K562 (cell line): Measurements from ENCODE around the gene RNF187. TPM values are rescaled to one million over a fixed set of nuclear protein-coding genes. Genes with fewer than 3 reads are reported as not detected.

ENCODE experiments used
- ADNP ChIP-seq: fragments of 200-800 bp; sonication (Bioruptor generic); IDR thresholded peaks from 2 replicates; pipeline ENCODE4 v1.6.1; 2016; ENCODE audit warnings: missing genetic modification characterization, missing compliant biosample characterization
- BRD9 ChIP-seq: fragments of 450-650 bp; IDR thresholded peaks from 2 replicates; pipeline ENCODE4 v1.6.1; 2018; ENCODE audit warnings: low read depth; ENCODE audit not compliant: partially characterized antibody
- CCNT2 ChIP-seq: IDR thresholded peaks from 2 replicates; pipeline ENCODE4 v1.6.1; 2011; ENCODE audit warnings: borderline replicate concordance, low read depth, mild to moderate bottlenecking, moderate library complexity, mixed read lengths, low read length; ENCODE audit not compliant: insufficient read length; ENCODE audit errors: extremely low read depth
- ETS2 ChIP-seq: IDR thresholded peaks from 2 replicates; pipeline ENCODE4 v1.6.1; 2016; ENCODE audit warnings: borderline replicate concordance, missing genetic modification characterization, mild to moderate bottlenecking, moderate library complexity, missing compliant biosample characterization; ENCODE audit not compliant: poor library complexity, severe bottlenecking
- ETV1 ChIP-seq: fragments of 450-650 bp; conservative IDR thresholded peaks from 2 replicates; pipeline ENCODE4 v1.6.1; 2016; ENCODE audit warnings: missing genetic modification characterization, control low read depth, low read depth, missing compliant biosample characterization
- HMG20B ChIP-seq: fragments of 250-450 bp; sonication (Bioruptor Pico); IDR thresholded peaks from 2 replicates; pipeline ENCODE4 v1.5.0; 2021; ENCODE audit warnings: mild to moderate bottlenecking
- HMGN3 ChIP-seq: IDR thresholded peaks from 2 replicates; pipeline ENCODE4 v1.6.1; 2011; ENCODE audit warnings: borderline replicate concordance, low read depth, mild to moderate bottlenecking, mixed read lengths, low read length; ENCODE audit not compliant: insufficient read length; ENCODE audit errors: extremely low read depth
- MECOM ChIP-seq: fragments of 250-450 bp; sonication (Bioruptor Pico); IDR thresholded peaks from 2 replicates; pipeline ENCODE4 v1.8.0; 2022; ENCODE audit warnings: inconsistent platforms
- NR2C2 ChIP-seq, 2 experiments: fragments of 200-800 bp in 1 of 2; sonication (Bioruptor generic) in 1 of 2; sonication (generic) in 1 of 2; formaldehyde crosslinking in 1 of 2; IDR thresholded peaks; 2 replicates each; pipeline versions ENCODE4 v1.6.1 to v1.8.0; 2016 to 2022; ENCODE audit warnings: mild to moderate bottlenecking in 1 of 2, missing compliant biosample characterization in 1 of 2, missing genetic modification characterization in 1 of 2, missing genetic modification reagents in 1 of 2
- RBM22 ChIP-seq: fragments of 200-400 bp; formaldehyde crosslinking; IDR thresholded peaks from 2 replicates; pipeline ENCODE4 v1.6.1; 2018; ENCODE audit warnings: low read length, low read depth; ENCODE audit not compliant: poor library complexity, severe bottlenecking
- ZC3H11A ChIP-seq: IDR thresholded peaks from 2 replicates; pipeline ENCODE4 v1.6.1; 2012; ENCODE audit warnings: low read depth, low read length, improper control_type of control experiment
- ZNF263 ChIP-seq: sonication (generic); formaldehyde crosslinking; IDR thresholded peaks from 2 replicates; pipeline ENCODE4 v1.8.0; 2022; ENCODE audit warnings: mild to moderate bottlenecking, missing genetic modification reagents, borderline replicate concordance
- ZNF551 ChIP-seq: fragments of 250-450 bp; sonication (Bioruptor Pico); IDR thresholded peaks from 2 replicates; pipeline ENCODE4 v1.5.0; 2021; ENCODE audit warnings: mild to moderate bottlenecking, moderate library complexity
- ZNF707 ChIP-seq: fragments of 250-450 bp; sonication (Bioruptor Pico); conservative IDR thresholded peaks from 2 replicates; pipeline ENCODE4 v1.8.0; 2022; ENCODE audit warnings: inconsistent platforms, mild to moderate bottlenecking, moderate library complexity
- polyA plus RNA-seq, 8 experiments: library from polyadenylated mRNA; depleted of rRNA in 4 of 8; stranded (reverse) in 5 of 8; unstranded in 3 of 8; fragments of >200 nt; fragmentation: Nextera tagmentation in 2 of 8; fragmentation: Illumina TruSeq in 1 of 8; extraction: Ambion mirVana in 2 of 8; extraction: Trizol in 1 of 8; gene quantifications; 2 replicates each; pipeline versions ENCODE4 v1.2.1 to v1.2.3, GENCODE V29; 2011 to 2014; ENCODE audit warnings: inconsistent platforms in 1 of 8, missing spikeins in 1 of 8
- total RNA-seq, 7 experiments: library from RNA; depleted of rRNA in 6 of 7; stranded (reverse); fragments of >200 nt in 6 of 7; fragmentation: Illumina TruSeq in 2 of 7; extraction: Trizol in 2 of 7; gene quantifications; 2 replicates each; pipeline versions ENCODE4 v1.2.1 to v1.2.3, GENCODE V29; 2011 to 2021; ENCODE audit warnings: low replicate concordance in 1 of 7
- TF ChIP-seq, protein P1 (sequence below): fragments of 450-650 bp; formaldehyde crosslinking; IDR thresholded peaks from 2 replicates; pipeline ENCODE4 v1.4.0; 2020; ENCODE audit warnings: mild to moderate bottlenecking, moderate library complexity
- TF ChIP-seq, protein P2 (sequence below): sonication (generic); formaldehyde crosslinking; IDR thresholded peaks from 2 replicates; pipeline ENCODE4 v1.8.0; 2023; ENCODE audit warnings: mild to moderate bottlenecking, missing genetic modification reagents
- TF ChIP-seq, protein P3 (sequence below), 3 experiments: fragments of 200-800 bp in 1 of 3; fragments of 250-450 bp in 1 of 3; fragments of 450-650 bp in 1 of 3; sonication (Bioruptor Pico) in 1 of 3; sonication (Bioruptor generic) in 1 of 3; formaldehyde crosslinking in 1 of 3; IDR thresholded peaks; 2 replicates each; pipeline versions ENCODE4 v1.6.1 to v1.8.0; 2016 to 2022; ENCODE audit warnings: mild to moderate bottlenecking in 2 of 3, missing genetic modification characterization in 2 of 3, missing compliant biosample characterization in 1 of 3, moderate library complexity in 1 of 3
- TF ChIP-seq, protein P4 (sequence below): fragments of 450-650 bp; IDR thresholded peaks from 2 replicates; pipeline ENCODE4 v1.6.1; 2016

Gene RNF187
- total and polyA plus RNA-seq, 9 of the 15 experiments (the other 6 are each of a cell fraction or from before 2014, with no cell fraction given) = 2.3 to 119 (median 41.9) TPM

DNA sequence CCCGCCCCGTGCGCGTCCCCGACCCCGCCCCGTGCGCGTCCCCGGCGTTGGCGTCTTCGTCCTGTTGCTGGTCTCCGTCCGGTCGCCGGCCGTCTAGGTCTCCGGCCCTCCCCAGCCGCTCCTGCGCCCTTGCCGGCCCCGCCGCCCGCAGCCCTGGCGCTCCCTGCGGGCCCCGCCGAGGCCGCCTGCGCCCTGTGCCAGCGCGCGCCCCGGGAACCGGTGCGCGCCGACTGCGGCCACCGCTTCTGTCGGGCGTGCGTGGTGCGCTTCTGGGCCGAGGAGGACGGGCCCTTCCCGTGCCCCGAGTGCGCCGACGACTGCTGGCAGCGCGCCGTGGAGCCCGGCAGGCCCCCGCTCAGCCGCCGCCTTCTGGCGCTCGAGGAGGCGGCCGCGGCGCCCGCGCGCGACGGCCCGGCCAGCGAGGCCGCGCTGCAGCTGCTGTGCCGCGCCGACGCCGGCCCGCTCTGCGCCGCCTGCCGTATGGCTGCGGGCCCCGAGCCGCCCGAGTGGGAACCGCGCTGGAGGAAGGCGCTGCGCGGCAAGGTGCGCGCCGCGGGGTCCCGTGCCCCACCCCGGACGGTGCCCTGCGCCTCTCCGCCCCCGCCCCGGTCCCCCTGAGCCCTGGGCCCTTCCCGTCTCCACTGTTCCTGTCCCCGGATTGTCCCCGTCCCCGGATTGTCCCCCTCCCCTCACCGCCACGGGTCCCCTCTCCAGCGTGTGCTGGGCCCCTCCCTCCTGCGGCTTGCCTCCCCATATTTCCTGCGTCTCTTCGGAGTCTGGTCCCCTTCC is at the start of gene RNF187 (continued):
- TF ChIP-seq, protein P1, sequence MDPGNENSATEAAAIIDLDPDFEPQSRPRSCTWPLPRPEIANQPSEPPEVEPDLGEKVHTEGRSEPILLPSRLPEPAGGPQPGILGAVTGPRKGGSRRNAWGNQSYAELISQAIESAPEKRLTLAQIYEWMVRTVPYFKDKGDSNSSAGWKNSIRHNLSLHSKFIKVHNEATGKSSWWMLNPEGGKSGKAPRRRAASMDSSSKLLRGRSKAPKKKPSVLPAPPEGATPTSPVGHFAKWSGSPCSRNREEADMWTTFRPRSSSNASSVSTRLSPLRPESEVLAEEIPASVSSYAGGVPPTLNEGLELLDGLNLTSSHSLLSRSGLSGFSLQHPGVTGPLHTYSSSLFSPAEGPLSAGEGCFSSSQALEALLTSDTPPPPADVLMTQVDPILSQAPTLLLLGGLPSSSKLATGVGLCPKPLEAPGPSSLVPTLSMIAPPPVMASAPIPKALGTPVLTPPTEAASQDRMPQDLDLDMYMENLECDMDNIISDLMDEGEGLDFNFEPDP = no peak
- TF ChIP-seq, protein P2, sequence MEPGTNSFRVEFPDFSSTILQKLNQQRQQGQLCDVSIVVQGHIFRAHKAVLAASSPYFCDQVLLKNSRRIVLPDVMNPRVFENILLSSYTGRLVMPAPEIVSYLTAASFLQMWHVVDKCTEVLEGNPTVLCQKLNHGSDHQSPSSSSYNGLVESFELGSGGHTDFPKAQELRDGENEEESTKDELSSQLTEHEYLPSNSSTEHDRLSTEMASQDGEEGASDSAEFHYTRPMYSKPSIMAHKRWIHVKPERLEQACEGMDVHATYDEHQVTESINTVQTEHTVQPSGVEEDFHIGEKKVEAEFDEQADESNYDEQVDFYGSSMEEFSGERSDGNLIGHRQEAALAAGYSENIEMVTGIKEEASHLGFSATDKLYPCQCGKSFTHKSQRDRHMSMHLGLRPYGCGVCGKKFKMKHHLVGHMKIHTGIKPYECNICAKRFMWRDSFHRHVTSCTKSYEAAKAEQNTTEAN (CRISPR knock-in tag) = 0 out of 2 replicates have a peak, but pooled peaks have one; percentile 3
- TF ChIP-seq ZNF263 (CRISPR knock-in tag) (no peak), HMG20B (CRISPR knock-in tag) (no peak), ETV1 (tag) (no peak), CCNT2 (peak; percentile 55), RBM22 (peak; percentile 11), ZNF707 (no peak), BRD9 (no peak), ETS2 (tag) (no peak), NR2C2 (CRISPR knock-in tag; IDR thresholded peaks at IDR 0.05) (no peak), NR2C2 (tag; IDR thresholded peaks at IDR 0.05) (0 out of 2 replicates have a peak, but pooled peaks have one; percentile 1), HMGN3 (peak; percentile 30), ADNP (tag) (no peak), ZC3H11A (no peak), MECOM (CRISPR knock-in tag) (0 out of 2 replicates have a peak, but pooled peaks have one; percentile 36), ZNF551 (CRISPR knock-in tag) (no peak)
- TF ChIP-seq, protein P3, sequence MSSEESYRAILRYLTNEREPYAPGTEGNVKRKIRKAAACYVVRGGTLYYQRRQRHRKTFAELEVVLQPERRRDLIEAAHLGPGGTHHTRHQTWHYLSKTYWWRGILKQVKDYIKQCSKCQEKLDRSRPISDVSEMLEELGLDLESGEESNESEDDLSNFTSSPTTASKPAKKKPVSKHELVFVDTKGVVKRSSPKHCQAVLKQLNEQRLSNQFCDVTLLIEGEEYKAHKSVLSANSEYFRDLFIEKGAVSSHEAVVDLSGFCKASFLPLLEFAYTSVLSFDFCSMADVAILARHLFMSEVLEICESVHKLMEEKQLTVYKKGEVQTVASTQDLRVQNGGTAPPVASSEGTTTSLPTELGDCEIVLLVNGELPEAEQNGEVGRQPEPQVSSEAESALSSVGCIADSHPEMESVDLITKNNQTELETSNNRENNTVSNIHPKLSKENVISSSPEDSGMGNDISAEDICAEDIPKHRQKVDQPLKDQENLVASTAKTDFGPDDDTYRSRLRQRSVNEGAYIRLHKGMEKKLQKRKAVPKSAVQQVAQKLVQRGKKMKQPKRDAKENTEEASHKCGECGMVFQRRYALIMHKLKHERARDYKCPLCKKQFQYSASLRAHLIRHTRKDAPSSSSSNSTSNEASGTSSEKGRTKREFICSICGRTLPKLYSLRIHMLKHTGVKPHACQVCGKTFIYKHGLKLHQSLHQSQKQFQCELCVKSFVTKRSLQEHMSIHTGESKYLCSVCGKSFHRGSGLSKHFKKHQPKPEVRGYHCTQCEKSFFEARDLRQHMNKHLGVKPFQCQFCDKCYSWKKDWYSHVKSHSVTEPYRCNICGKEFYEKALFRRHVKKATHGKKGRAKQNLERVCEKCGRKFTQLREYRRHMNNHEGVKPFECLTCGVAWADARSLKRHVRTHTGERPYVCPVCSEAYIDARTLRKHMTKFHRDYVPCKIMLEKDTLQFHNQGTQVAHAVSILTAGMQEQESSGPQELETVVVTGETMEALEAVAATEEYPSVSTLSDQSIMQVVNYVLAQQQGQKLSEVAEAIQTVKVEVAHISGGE (CRISPR knock-in tag; IDR thresholded peaks at IDR 0.05) = peak in 1 of 3 experiments; percentile 78; a peak in 2 of 6 replicates
- TF ChIP-seq, protein P4, sequence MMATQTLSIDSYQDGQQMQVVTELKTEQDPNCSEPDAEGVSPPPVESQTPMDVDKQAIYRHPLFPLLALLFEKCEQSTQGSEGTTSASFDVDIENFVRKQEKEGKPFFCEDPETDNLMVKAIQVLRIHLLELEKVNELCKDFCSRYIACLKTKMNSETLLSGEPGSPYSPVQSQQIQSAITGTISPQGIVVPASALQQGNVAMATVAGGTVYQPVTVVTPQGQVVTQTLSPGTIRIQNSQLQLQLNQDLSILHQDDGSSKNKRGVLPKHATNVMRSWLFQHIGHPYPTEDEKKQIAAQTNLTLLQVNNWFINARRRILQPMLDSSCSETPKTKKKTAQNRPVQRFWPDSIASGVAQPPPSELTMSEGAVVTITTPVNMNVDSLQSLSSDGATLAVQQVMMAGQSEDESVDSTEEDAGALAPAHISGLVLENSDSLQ = no peak
